ENCODE measurements around the gene CXCL11.
"Not testable (repeated sequence)": the region's sequence is repeated elsewhere in the genome, so short reads cannot be mapped to it uniquely, and the experiment has no call there.

DNA sequence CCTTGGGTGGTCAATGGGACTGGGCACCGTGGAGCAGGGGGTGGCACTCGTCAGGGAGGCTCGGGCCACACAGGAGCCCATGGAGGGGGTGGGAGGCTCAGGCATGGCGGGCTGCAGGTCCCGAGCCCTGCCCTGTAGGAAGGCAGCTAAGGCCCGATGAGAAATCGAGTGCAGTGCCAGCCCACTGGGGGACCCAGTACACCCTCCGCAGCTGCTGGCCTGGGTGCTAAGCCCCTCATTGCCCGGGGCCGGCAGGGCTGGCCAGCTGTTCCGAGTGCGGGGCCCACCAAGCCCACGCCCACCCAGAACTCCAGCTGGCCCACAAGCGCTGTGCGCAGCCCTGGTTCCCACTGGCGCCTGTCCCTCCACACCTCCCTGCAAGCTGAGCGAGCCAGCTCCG lies 7.4 kb upstream of the CXCL11 start:
- not testable (repeated sequence) for TF ChIP-seq SUZ12 (IDR thresholded peaks at IDR 0.05; ENCODE audit: extremely low read depth, insufficient read depth, insufficient read length); ZNF274 (IDR thresholded peaks at IDR 0.05; ENCODE audit: low read depth, low read length); YY1 (IDR thresholded peaks at IDR 0.05; ENCODE audit: insufficient read depth, insufficient read length)
